ENCODE data around the gene HSPB3.

The HSPB3 gene

GRCh38 chr5:54454602-54455001 lies 897 bp upstream of the HSPB3 start:
- no peaks in the 10 kb centered on the region for H3K36me3 ChIP-seq (ENCODE audit: control insufficient read depth in 2 of 2, insufficient read depth in 2 of 2, low read length in 2 of 2)
- no peak overlapping the region for H3K4me3 ChIP-seq (ENCODE audit: low read length in 2 of 2)
- H3K9ac ChIP-seq (ENCODE audit: low read depth in 1 of 2, low read length in 2 of 2): no peak overlapping the region
- no peaks in the 10 kb centered on the region for H3K4me1 ChIP-seq (ENCODE audit: control insufficient read depth in 2 of 2, insufficient read depth in 2 of 2, low read length in 2 of 2)
- no peak overlapping the region for H3K27ac ChIP-seq (ENCODE audit: low read depth in 2 of 2, low read length in 2 of 2)
- H3K27me3 ChIP-seq (ENCODE audit: control insufficient read depth in 2 of 2, insufficient read depth in 2 of 2, low read length in 2 of 2): no peaks in the 10 kb centered on the region
- no peaks in the 10 kb centered on the region for H3K9me3 ChIP-seq (ENCODE audit: control insufficient read depth in 2 of 2, low read length in 2 of 2)

GRCh38 chr5:54457094-54457862 lies 1.8 kb downstream of the HSPB3 start:
- Histone ChIP-seq H3K27me3 (ENCODE audit: control insufficient read depth in 2 of 2, insufficient read depth in 2 of 2, low read length in 2 of 2) (no peaks in the 10 kb centered on the region), H3K27ac (ENCODE audit: low read depth in 2 of 2, low read length in 2 of 2) (no peak overlapping the region), H3K9ac (ENCODE audit: low read depth in 1 of 2, low read length in 2 of 2) (no peak overlapping the region), H3K4me3 (ENCODE audit: low read length in 2 of 2) (no peak overlapping the region), H3K4me1 (ENCODE audit: control insufficient read depth in 2 of 2, insufficient read depth in 2 of 2, low read length in 2 of 2) (no peaks in the 10 kb centered on the region), H3K9me3 (ENCODE audit: control insufficient read depth in 2 of 2, low read length in 2 of 2) (no peaks in the 10 kb centered on the region), H3K36me3 (ENCODE audit: control insufficient read depth in 2 of 2, insufficient read depth in 2 of 2, low read length in 2 of 2) (no peaks in the 10 kb centered on the region)

GRCh38 chr5:54458221-54458620 lies 2.7 kb downstream of the HSPB3 start:
- Histone ChIP-seq H3K4me1 (ENCODE audit: control insufficient read depth in 2 of 2, insufficient read depth in 2 of 2, low read length in 2 of 2) (no peaks in the 10 kb centered on the region), H3K4me3 (ENCODE audit: low read length in 2 of 2) (no peak overlapping the region), H3K27ac (ENCODE audit: low read depth in 2 of 2, low read length in 2 of 2) (no peak overlapping the region), H3K9ac (ENCODE audit: low read depth in 1 of 2, low read length in 2 of 2) (no peak overlapping the region), H3K9me3 (ENCODE audit: control insufficient read depth in 2 of 2, low read length in 2 of 2) (no peaks in the 10 kb centered on the region), H3K36me3 (ENCODE audit: control insufficient read depth in 2 of 2, insufficient read depth in 2 of 2, low read length in 2 of 2) (no peaks in the 10 kb centered on the region), H3K27me3 (ENCODE audit: control insufficient read depth in 2 of 2, insufficient read depth in 2 of 2, low read length in 2 of 2) (no peaks in the 10 kb centered on the region)

GRCh38 chr5:54460181-54460919 lies 4.9 kb downstream of the HSPB3 start:
- no peaks in the 10 kb centered on the region for H3K9me3 ChIP-seq (ENCODE audit: control insufficient read depth in 2 of 2, low read length in 2 of 2)
- no peaks in the 10 kb centered on the region for H3K27me3 ChIP-seq (ENCODE audit: control insufficient read depth in 2 of 2, insufficient read depth in 2 of 2, low read length in 2 of 2)
- no peaks in the 10 kb centered on the region for H3K4me1 ChIP-seq (ENCODE audit: control insufficient read depth in 2 of 2, insufficient read depth in 2 of 2, low read length in 2 of 2)
- H3K36me3 ChIP-seq (ENCODE audit: control insufficient read depth in 2 of 2, insufficient read depth in 2 of 2, low read length in 2 of 2): no peaks in the 10 kb centered on the region
- no peak overlapping the region for H3K27ac ChIP-seq (ENCODE audit: low read depth in 2 of 2, low read length in 2 of 2)
- no peak overlapping the region for H3K4me3 ChIP-seq (ENCODE audit: low read length in 2 of 2)
- H3K9ac ChIP-seq (ENCODE audit: low read depth in 1 of 2, low read length in 2 of 2): no peak overlapping the region

GRCh38 chr5:54462281-54462680 lies 6.8 kb downstream of the HSPB3 start:
- H3K27ac ChIP-seq (ENCODE audit: low read depth in 2 of 2, low read length in 2 of 2): no peak overlapping the region
- H3K36me3 ChIP-seq (ENCODE audit: control insufficient read depth in 2 of 2, insufficient read depth in 2 of 2, low read length in 2 of 2): no peaks in the 10 kb centered on the region

GRCh38 chr5:54463713-54464112 lies 8.2 kb downstream of the HSPB3 start:
- H3K27me3 ChIP-seq (ENCODE audit: control insufficient read depth in 2 of 2, insufficient read depth in 2 of 2, low read length in 2 of 2): no peaks in the 10 kb centered on the region
- H3K36me3 ChIP-seq (ENCODE audit: control insufficient read depth in 2 of 2, insufficient read depth in 2 of 2, low read length in 2 of 2): no peaks in the 10 kb centered on the region
- H3K9me3 ChIP-seq (ENCODE audit: control insufficient read depth in 2 of 2, low read length in 2 of 2): no peaks in the 10 kb centered on the region
- H3K9ac ChIP-seq (ENCODE audit: low read depth in 1 of 2, low read length in 2 of 2): no peak overlapping the region
- H3K4me3 ChIP-seq (ENCODE audit: low read length in 2 of 2): no peak overlapping the region
- H3K4me1 ChIP-seq (ENCODE audit: control insufficient read depth in 2 of 2, insufficient read depth in 2 of 2, low read length in 2 of 2): no peaks in the 10 kb centered on the region
- no peak overlapping the region for H3K27ac ChIP-seq (ENCODE audit: low read depth in 2 of 2, low read length in 2 of 2)

More at GRCh38 chr5:54462281-54462680, 6.8 kb downstream of the HSPB3 start:
- no peak overlapping the region for H3K9ac ChIP-seq (ENCODE audit: low read depth in 1 of 2, low read length in 2 of 2)
- no peaks in the 10 kb centered on the region for H3K27me3 ChIP-seq (ENCODE audit: control insufficient read depth in 2 of 2, insufficient read depth in 2 of 2, low read length in 2 of 2)
- no peaks in the 10 kb centered on the region for H3K9me3 ChIP-seq (ENCODE audit: control insufficient read depth in 2 of 2, low read length in 2 of 2)
- no peak overlapping the region for H3K4me3 ChIP-seq (ENCODE audit: low read length in 2 of 2)
- no peaks in the 10 kb centered on the region for H3K4me1 ChIP-seq (ENCODE audit: control insufficient read depth in 2 of 2, insufficient read depth in 2 of 2, low read length in 2 of 2)

- Histone ChIP-seq H3K9ac (ENCODE audit: low read depth in 1 of 2, low read length in 2 of 2) (peak overlapping the region in 1 of 2 donors; percentile 6), H3K27ac (ENCODE audit: low read depth in 2 of 2, low read length in 2 of 2) (peak overlapping the region in 1 of 2 donors; percentile 5), H3K27me3 (ENCODE audit: control insufficient read depth in 2 of 2, insufficient read depth in 2 of 2, low read length in 2 of 2) (no peaks in the 10 kb centered on the region), H3K4me1 (ENCODE audit: control insufficient read depth in 2 of 2, insufficient read depth in 2 of 2, low read length in 2 of 2) (no peaks in the 10 kb centered on the region), H3K9me3 (ENCODE audit: control insufficient read depth in 2 of 2, low read length in 2 of 2) (no peaks in the 10 kb centered on the region), H3K4me3 (ENCODE audit: low read length in 2 of 2) (peak overlapping the region; percentile 43 to 52), H3K36me3 (ENCODE audit: control insufficient read depth in 2 of 2, insufficient read depth in 2 of 2, low read length in 2 of 2) (no peaks in the 10 kb centered on the region)
Observed at GRCh38 chr5:54469622-54470021, 14.1 kb downstream of the HSPB3 start.

GRCh38 chr5:54470128-54470527 lies 14.6 kb downstream of the HSPB3 start:
- Histone ChIP-seq H3K27me3 (ENCODE audit: control insufficient read depth in 2 of 2, insufficient read depth in 2 of 2, low read length in 2 of 2) (no peaks in the 10 kb centered on the region), H3K9me3 (ENCODE audit: control insufficient read depth in 2 of 2, low read length in 2 of 2) (no peaks in the 10 kb centered on the region), H3K4me3 (ENCODE audit: low read length in 2 of 2) (peak overlapping the region in 1 of 2 donors; percentile 52), H3K4me1 (ENCODE audit: control insufficient read depth in 2 of 2, insufficient read depth in 2 of 2, low read length in 2 of 2) (no peaks in the 10 kb centered on the region), H3K27ac (ENCODE audit: low read depth in 2 of 2, low read length in 2 of 2) (peak overlapping the region in 1 of 2 donors; percentile 5), H3K9ac (ENCODE audit: low read depth in 1 of 2, low read length in 2 of 2) (no peak overlapping the region), H3K36me3 (ENCODE audit: control insufficient read depth in 2 of 2, insufficient read depth in 2 of 2, low read length in 2 of 2) (no peaks in the 10 kb centered on the region)

- Histone ChIP-seq H3K36me3 (ENCODE audit: control insufficient read depth in 2 of 2, insufficient read depth in 2 of 2, low read length in 2 of 2) (no peaks in the 10 kb centered on the region), H3K27ac (ENCODE audit: low read depth in 2 of 2, low read length in 2 of 2) (no peak overlapping the region), H3K4me3 (ENCODE audit: low read length in 2 of 2) (no peak overlapping the region), H3K4me1 (ENCODE audit: control insufficient read depth in 2 of 2, insufficient read depth in 2 of 2, low read length in 2 of 2) (no peaks in the 10 kb centered on the region), H3K9me3 (ENCODE audit: control insufficient read depth in 2 of 2, low read length in 2 of 2) (no peaks in the 10 kb centered on the region), H3K27me3 (ENCODE audit: control insufficient read depth in 2 of 2, insufficient read depth in 2 of 2, low read length in 2 of 2) (no peaks in the 10 kb centered on the region), H3K9ac (ENCODE audit: low read depth in 1 of 2, low read length in 2 of 2) (no peak overlapping the region)
Observed at GRCh38 chr5:54470677-54471076, 15.2 kb downstream of the HSPB3 start.

GRCh38 chr5:54471398-54471797 lies 15.9 kb downstream of the HSPB3 start:
- no peak overlapping the region for H3K9ac ChIP-seq (ENCODE audit: low read depth in 1 of 2, low read length in 2 of 2)
- H3K36me3 ChIP-seq (ENCODE audit: control insufficient read depth in 2 of 2, insufficient read depth in 2 of 2, low read length in 2 of 2): no peaks in the 10 kb centered on the region
- H3K27me3 ChIP-seq (ENCODE audit: control insufficient read depth in 2 of 2, insufficient read depth in 2 of 2, low read length in 2 of 2): no peaks in the 10 kb centered on the region
- no peaks in the 10 kb centered on the region for H3K4me1 ChIP-seq (ENCODE audit: control insufficient read depth in 2 of 2, insufficient read depth in 2 of 2, low read length in 2 of 2)
- H3K9me3 ChIP-seq (ENCODE audit: control insufficient read depth in 2 of 2, low read length in 2 of 2): no peaks in the 10 kb centered on the region
- no peak overlapping the region for H3K4me3 ChIP-seq (ENCODE audit: low read length in 2 of 2)
- H3K27ac ChIP-seq (ENCODE audit: low read depth in 2 of 2, low read length in 2 of 2): no peak overlapping the region
